MCF 10A (cell line): Measurements from ENCODE around the gene RAP1GAP2. TPM values are rescaled to one million over a fixed set of nuclear protein-coding genes. Genes with fewer than 3 reads are reported as not detected.

Experiments
- BruUV-seq: library from RNA; stranded (reverse); fragments of 400-500 nt; replicated peaks from 2 replicates; lab custom pipeline; 2021; lab: Mats Ljungman, UMichigan
- CTCF ChIA-PET: fragments of 300-600 bp; sonication (Branson Sonifier 250); formaldehyde crosslinking; extraction: SDS; loops from one replicate; lab custom pipeline; 2021; ENCODE audit warnings: antibody characterized with exemption, inconsistent platforms; lab: Yijun Ruan, JAX
- POLR2A ChIA-PET: fragments of 300-600, 350-650 bp; sonication (Branson Sonifier 250); formaldehyde crosslinking; extraction: SDS; loops from one replicate; lab custom pipeline; 2020; ENCODE audit warnings: antibody characterized with exemption, inconsistent platforms; lab: Yijun Ruan, JAX
- DNase-seq: peaks from one replicate; pipeline ENCODE4 v3.0.0-alpha.2; 2018; ENCODE audit not compliant: unreplicated experiment
- H3K27ac Mint-ChIP-seq: one replicate; pipeline ENCODE4 v1.8.0; 2022; ENCODE audit warnings: mild to moderate bottlenecking, low read depth, mixed read lengths; ENCODE audit not compliant: unreplicated experiment
- H3K27me3 Mint-ChIP-seq: one replicate; pipeline ENCODE4 v1.8.0; 2022; ENCODE audit warnings: mixed read lengths; ENCODE audit not compliant: insufficient read depth, unreplicated experiment
- H3K36me3 Mint-ChIP-seq: one replicate; pipeline ENCODE4 v1.8.0; 2022; ENCODE audit warnings: mild to moderate bottlenecking, moderate library complexity, mixed read lengths; ENCODE audit not compliant: insufficient read depth, unreplicated experiment
- H3K4me1 Mint-ChIP-seq: one replicate; pipeline ENCODE4 v1.8.0; 2022; ENCODE audit warnings: mixed read lengths; ENCODE audit not compliant: insufficient read depth, unreplicated experiment
- H3K4me3 Mint-ChIP-seq: one replicate; pipeline ENCODE4 v1.8.0; 2022; ENCODE audit warnings: mild to moderate bottlenecking, moderate library complexity, mixed read lengths; ENCODE audit not compliant: unreplicated experiment
- H3K9me3 Mint-ChIP-seq: one replicate; pipeline ENCODE4 v1.8.0; 2022; ENCODE audit warnings: mixed read lengths; ENCODE audit not compliant: unreplicated experiment
- intact Hi-C: fragments of 100-400 bp; cut with micrococcal nuclease; formaldehyde crosslinking; loops from 2 replicates; pipeline ENCODE4 v1.14.1; 2022
- total RNA-seq: library from RNA; stranded (reverse); gene quantifications from 2 replicates; pipeline ENCODE4 v1.2.3, GENCODE V29; 2022
- TF ChIP-seq, protein P1 (sequence below): fragments of 200-600 bp; IDR thresholded peaks from one replicate; pipeline ENCODE4 v1.8.0; 2022; ENCODE audit warnings: antibody characterized with exemption, mild to moderate bottlenecking; ENCODE audit not compliant: unreplicated experiment

The RAP1GAP2 gene
- total RNA-seq, 1 experiment from 2014 or later, result 40.2 TPM

DNA sequence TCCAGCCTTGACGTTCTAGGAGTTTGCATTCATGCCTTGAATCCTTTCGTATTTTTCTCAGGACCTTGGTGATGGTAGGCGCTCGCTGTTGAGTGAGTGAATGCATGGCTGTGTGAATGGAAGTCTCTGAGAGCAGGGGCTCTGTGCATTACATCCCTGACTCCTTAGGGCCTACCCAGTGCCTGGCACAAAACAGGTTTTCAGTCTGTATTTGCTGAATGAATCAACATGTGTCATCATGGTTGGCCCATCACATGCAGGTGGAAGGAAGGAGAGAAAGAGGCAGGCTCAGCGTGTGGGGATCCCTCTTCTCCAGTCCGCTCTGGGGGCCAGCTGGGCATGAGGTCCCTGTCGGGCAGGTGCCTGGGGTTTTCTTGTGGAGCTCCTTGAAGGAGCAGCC lies 8.7 kb downstream of the RAP1GAP2 start:
- BruUV-seq, result no TSS peak
- TF ChIP-seq, protein P1, sequence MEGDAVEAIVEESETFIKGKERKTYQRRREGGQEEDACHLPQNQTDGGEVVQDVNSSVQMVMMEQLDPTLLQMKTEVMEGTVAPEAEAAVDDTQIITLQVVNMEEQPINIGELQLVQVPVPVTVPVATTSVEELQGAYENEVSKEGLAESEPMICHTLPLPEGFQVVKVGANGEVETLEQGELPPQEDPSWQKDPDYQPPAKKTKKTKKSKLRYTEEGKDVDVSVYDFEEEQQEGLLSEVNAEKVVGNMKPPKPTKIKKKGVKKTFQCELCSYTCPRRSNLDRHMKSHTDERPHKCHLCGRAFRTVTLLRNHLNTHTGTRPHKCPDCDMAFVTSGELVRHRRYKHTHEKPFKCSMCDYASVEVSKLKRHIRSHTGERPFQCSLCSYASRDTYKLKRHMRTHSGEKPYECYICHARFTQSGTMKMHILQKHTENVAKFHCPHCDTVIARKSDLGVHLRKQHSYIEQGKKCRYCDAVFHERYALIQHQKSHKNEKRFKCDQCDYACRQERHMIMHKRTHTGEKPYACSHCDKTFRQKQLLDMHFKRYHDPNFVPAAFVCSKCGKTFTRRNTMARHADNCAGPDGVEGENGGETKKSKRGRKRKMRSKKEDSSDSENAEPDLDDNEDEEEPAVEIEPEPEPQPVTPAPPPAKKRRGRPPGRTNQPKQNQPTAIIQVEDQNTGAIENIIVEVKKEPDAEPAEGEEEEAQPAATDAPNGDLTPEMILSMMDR, result no peak
- no peak for DNase-seq
- Mint-ChIP-seq H3K4me3 (no peak overlapping the region), H3K27ac (no peak overlapping the region), H3K27me3 (no peaks in the 10 kb centered on the region), H3K4me1 (no peaks in the 10 kb centered on the region), H3K36me3 (no peaks in the 10 kb centered on the region), H3K9me3 (no peaks in the 10 kb centered on the region)
- intact Hi-C loops, result no loop called here
- ChIA-PET POLR2A (no interaction called here), CTCF (interaction anchor here (1.5 kb wide), 1 partner anchor 19 kb away, joined by 5 read pairs; no protein-coding TSS in a partner anchor)

DNA sequence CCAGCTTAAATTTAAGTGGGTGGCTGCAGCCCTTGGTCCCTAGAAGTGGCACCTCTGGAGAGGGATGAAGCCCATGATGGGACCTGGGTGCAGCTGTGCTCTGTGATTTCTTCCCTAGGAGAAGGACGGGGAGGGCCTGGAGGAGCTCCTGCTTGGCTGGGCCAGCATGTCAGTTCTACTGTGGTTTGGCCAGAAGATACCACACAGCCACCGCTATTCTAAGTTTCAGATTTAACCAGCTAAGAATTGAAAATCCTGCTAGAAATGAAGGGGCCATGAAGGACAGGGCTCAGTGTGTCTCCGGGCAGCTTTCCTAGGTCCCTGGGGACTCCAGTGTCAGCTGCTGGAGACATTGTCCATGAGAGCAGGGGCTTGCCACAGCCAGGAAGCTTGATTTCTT lies 9.7 kb downstream of the RAP1GAP2 start:
- Mint-ChIP-seq H3K27me3 (no peaks in the 10 kb centered on the region), H3K27ac (no peak overlapping the region), H3K4me3 (no peak overlapping the region), H3K4me1 (no peaks in the 10 kb centered on the region), H3K36me3 (no peaks in the 10 kb centered on the region), H3K9me3 (no peaks in the 10 kb centered on the region)
- CTCF ChIA-PET, result interaction anchor here (1.5 kb wide), 1 partner anchor 20 kb away, joined by 5 read pairs; no protein-coding TSS in a partner anchor
- POLR2A ChIA-PET, result no interaction called here
- TF ChIP-seq, protein P1, result no peak
- DNase-seq, result no peak
- BruUV-seq, result no TSS peak
- intact Hi-C loops, result no loop called here

DNA sequence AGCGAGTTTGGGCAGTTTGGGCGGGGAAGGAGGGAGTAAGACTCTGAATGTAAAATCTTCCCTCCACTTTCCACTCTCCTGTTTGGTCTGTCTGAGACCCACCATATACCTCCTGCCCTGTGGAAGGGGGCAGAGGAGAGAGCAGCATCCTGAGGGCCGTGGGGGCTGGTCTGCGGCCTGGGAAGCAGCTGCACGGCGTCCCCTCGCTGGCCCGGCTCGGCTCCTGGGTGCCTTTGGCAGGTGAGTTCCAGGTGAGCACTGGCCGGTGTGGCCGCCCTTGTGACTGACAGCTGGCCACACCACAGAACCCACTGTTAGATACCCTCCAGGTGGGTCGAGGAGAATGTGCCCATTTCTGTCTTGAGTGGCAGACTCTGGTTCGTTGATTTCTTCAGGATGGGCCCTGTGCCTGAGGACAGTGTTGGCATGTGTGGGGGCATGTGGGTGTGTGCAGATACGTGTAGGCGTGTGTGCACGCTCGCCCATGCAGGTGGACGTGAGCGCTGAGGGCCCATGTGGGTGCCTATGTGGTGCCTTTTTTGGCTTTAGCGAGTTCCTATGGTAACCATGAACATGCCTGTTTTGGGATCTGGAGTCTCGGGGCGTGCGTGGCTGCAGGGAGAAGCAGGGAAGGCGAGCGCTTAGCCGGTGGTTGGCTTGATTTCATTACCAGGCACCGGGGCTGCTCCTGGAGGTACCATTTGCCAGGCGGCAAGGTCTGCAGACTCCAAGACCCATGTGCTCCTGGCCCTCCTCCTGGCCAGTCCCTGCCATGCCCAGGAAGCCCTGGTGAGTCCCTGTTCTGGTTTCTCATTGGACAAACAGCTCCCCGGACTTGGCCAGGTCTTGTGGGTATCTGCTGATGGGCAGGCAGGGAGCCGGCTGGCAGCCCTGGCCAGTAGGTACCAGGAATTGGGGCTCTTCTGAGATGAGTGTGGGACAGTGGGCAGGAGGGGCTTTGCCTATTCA lies 12.4 kb downstream of the RAP1GAP2 start:
- no TSS peak for BruUV-seq
- ChIA-PET CTCF (interaction anchor here (0.9 kb wide), 1 partner anchor 22 kb away, joined by 4 read pairs; no protein-coding TSS in a partner anchor), POLR2A (no interaction called here)
- H3K36me3 Mint-ChIP-seq, result no peaks in the 10 kb centered on the region
- H3K27ac Mint-ChIP-seq, result no peak overlapping the region
- no peak for DNase-seq
- H3K4me3 Mint-ChIP-seq, result no peak overlapping the region
- no peaks in the 10 kb centered on the region for H3K9me3 Mint-ChIP-seq
- intact Hi-C loops, result no loop called here
- no peaks in the 10 kb centered on the region for H3K27me3 Mint-ChIP-seq
- TF ChIP-seq, protein P1, result no peak
- H3K4me1 Mint-ChIP-seq, result peaks cover 8% of the 10 kb centered on the region

DNA sequence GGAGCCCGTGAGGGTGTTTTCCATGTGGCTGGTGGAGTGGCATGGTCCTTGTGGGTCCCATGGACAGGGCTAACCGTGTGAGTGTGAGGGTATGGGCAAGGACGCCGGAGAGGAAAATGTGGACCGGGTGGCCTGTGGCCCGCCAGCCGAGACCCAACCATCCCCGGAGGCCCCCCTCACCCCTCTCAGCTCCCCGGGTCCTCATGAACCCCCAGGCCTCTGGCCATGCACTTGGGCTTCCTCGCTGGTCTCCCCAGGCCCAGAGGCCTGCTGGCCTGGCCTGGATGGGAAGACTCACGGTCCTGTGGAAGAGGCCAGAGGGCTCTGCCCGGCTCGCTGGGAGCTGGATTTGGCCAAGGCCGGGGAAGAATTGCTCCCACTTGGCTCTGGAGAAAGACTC lies 13.1 kb downstream of the RAP1GAP2 start:
- TF ChIP-seq, protein P1, result no peak
- H3K36me3 Mint-ChIP-seq, result no peaks in the 10 kb centered on the region
- intact Hi-C loops, result no loop called here
- H3K9me3 Mint-ChIP-seq, result no peaks in the 10 kb centered on the region
- ChIA-PET CTCF (no interaction called here), POLR2A (no interaction called here)
- BruUV-seq, result no TSS peak
- peaks cover 8% of the 10 kb centered on the region for H3K4me1 Mint-ChIP-seq
- DNase-seq, result no peak
- no peak overlapping the region for H3K27ac Mint-ChIP-seq
- H3K27me3 Mint-ChIP-seq, result no peaks in the 10 kb centered on the region
- no peak overlapping the region for H3K4me3 Mint-ChIP-seq
